BLaER1 treated with 17β-estradiol and CSF1 and Interleukin-3, amounts not matched to agents 10 nM and 100 nM (cell line): ENCODE results near the gene ROBO2.

ENCODE experiments used
- H3K27ac ChIP-seq, 11 experiments: shearing (Covaris generic); formaldehyde crosslinking; 2 replicates each; pipeline ENCODE4 v1.8.1; 2022
- H3K27me3 ChIP-seq, 11 experiments: shearing (Covaris generic); formaldehyde crosslinking; 2 replicates each; pipeline ENCODE4 v1.8.1; 2022
- H3K36me3 ChIP-seq, 11 experiments: shearing (Covaris generic); formaldehyde crosslinking; 2 replicates each; pipeline ENCODE4 v1.8.1; 2022
- H3K4me1 ChIP-seq, 10 experiments: shearing (Covaris generic); formaldehyde crosslinking; 2 replicates each; pipeline ENCODE4 v1.8.1; 2022
- H3K4me2 ChIP-seq, 11 experiments: shearing (Covaris generic); formaldehyde crosslinking; 2 replicates each; pipeline ENCODE4 v1.8.1; 2022
- H3K4me3 ChIP-seq, 10 experiments: shearing (Covaris generic); formaldehyde crosslinking; 2 replicates each; pipeline ENCODE4 v1.8.1; 2022
- H3K9ac ChIP-seq, 11 experiments: shearing (Covaris generic); formaldehyde crosslinking; 2 replicates each; pipeline ENCODE4 v1.8.1; 2022
- H3K9me3 ChIP-seq, 11 experiments: shearing (Covaris generic); formaldehyde crosslinking; replicated peaks in 1 of 11; 2 replicates each; pipeline ENCODE4 v1.8.1; 2022
- H4K20me1 ChIP-seq, 11 experiments: shearing (Covaris generic); formaldehyde crosslinking; 2 replicates each; pipeline ENCODE4 v1.8.1; 2022
- Cebpa-rat ChIP-seq, 11 experiments: shearing (Covaris generic); IDR thresholded peaks; 2 replicates each; pipeline ENCODE4 v1.8.1; 2022

The ROBO2 gene

DNA sequence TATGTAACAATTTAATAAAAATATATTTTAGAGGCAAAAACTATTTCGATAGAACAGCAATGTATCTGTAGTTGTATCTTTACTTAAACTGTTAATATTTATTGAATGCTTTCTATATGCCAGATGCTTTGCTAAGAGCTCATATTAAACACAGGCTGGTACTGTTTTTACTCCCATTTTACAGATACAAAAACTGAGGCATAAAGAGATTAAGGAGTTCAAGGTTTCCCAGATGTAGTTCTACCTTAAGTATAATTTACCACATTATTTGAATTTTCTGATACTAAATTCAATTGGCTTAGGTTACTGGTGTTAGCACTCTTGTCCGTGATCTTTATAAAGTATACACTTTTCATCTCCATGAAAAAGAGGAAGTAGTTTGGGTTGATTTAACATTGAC lies 149.8 kb downstream of the ROBO2 start:
- H3K4me2 ChIP-seq = peak overlapping the region in 2 of 11 experiments; percentile 15 to 52; a peak in 2 of 22 replicates
- H3K4me1 ChIP-seq = peaks cover 0 to 60% (median 0%) of the 10 kb centered on the region in 10 experiments; a peak in 7 of 20 replicates

DNA sequence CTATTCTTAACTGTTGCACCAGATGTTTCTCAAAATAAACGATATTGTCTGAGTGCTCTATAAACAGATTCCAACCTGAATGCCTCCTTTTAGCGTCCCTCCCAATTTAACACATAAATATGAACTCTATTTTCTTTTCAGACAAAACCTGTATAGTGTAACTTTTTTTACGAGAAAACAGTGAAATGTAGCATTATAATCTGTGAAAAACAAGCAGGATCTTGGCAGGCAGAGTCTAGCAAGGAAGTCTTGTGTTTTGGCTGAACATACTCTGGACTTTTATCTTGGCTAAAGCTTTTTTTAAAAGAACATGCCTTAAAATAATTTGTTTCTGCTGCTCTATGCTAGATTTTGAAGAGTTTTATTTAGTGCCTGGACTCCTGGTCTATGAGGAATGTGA lies 150.5 kb downstream of the ROBO2 start:
- no peak overlapping the region for H3K9ac ChIP-seq
- TF ChIP-seq Cebpa-rat (IDR thresholded peaks at IDR 0.05) = no peak
- H3K4me2 ChIP-seq = peak overlapping the region in 2 of 11 experiments; percentile 15 to 52; a peak in 2 of 22 replicates
- no peaks in the 10 kb centered on the region for H3K27me3 ChIP-seq
- H3K27ac ChIP-seq = no peak overlapping the region
- H3K36me3 ChIP-seq = no peaks in the 10 kb centered on the region
- no peak overlapping the region for H3K4me3 ChIP-seq
- H4K20me1 ChIP-seq = no peaks in the 10 kb centered on the region
- H3K4me1 ChIP-seq = peaks cover 0 to 54% (median 0%) of the 10 kb centered on the region in 10 experiments; a peak in 7 of 20 replicates
- no peaks in the 10 kb centered on the region; a peak in 1 of 22 replicates for H3K9me3 ChIP-seq

More for the DNA sequence above, 149.8 kb downstream of the ROBO2 start:
- TF ChIP-seq Cebpa-rat (IDR thresholded peaks at IDR 0.05) = no peak
- Histone ChIP-seq H4K20me1 (no peaks in the 10 kb centered on the region), H3K9me3 (no peaks in the 10 kb centered on the region; a peak in 1 of 22 replicates), H3K36me3 (no peaks in the 10 kb centered on the region), H3K27me3 (no peaks in the 10 kb centered on the region), H3K4me3 (no peak overlapping the region), H3K9ac (no peak overlapping the region), H3K27ac (no peak overlapping the region)

DNA sequence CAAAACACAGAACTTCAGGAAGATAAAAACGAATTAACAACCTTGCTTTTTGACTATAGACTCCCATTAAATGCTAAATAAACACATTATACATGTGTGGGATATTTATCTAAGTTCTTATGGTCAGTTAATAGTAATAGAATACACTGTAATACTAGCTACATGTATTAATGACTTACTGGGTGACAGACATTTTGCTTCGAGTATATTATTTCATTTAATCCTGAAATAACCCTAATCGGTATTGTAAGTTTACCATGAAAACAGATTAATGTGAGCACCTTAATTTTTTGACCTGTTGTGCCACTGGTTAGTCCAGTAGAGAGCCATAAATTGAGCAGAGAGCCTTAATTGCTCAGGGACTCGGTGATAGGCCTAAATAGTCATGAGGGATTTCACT lies 151.1 kb downstream of the ROBO2 start:
- Histone ChIP-seq H3K9me3 (no peaks in the 10 kb centered on the region; a peak in 1 of 22 replicates), H4K20me1 (no peaks in the 10 kb centered on the region), H3K36me3 (no peaks in the 10 kb centered on the region), H3K27ac (no peak overlapping the region), H3K27me3 (no peaks in the 10 kb centered on the region), H3K4me1 (peaks cover 0 to 49% (median 0%) of the 10 kb centered on the region in 10 experiments; a peak in 7 of 20 replicates), H3K4me3 (no peak overlapping the region), H3K9ac (no peak overlapping the region), H3K4me2 (no peak overlapping the region)
- no peak for TF ChIP-seq Cebpa-rat (IDR thresholded peaks at IDR 0.05)

DNA sequence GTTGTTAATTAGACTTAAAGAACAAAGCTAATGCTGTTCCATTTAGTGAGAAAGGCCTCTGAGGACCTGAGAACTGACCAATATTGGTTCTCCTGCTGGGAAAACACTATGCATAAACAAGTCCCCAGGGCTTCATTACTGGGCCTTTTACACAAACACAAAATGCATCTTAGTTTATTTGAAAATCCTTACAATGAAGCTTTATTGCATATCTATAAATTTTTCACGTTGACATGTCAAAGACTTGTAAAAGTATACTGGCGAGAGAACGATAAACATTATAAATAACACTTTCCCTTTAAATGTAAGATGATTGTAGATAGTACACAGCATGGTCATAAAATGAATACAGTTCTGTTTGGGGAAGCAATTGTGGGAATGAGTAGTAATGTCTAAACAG lies 151.7 kb downstream of the ROBO2 start:
- Histone ChIP-seq H3K27me3 (no peaks in the 10 kb centered on the region), H3K27ac (no peak overlapping the region), H4K20me1 (no peaks in the 10 kb centered on the region), H3K4me2 (no peak overlapping the region), H3K9ac (no peak overlapping the region), H3K36me3 (no peaks in the 10 kb centered on the region), H3K4me3 (no peak overlapping the region), H3K4me1 (peaks cover 0 to 44% (median 0%) of the 10 kb centered on the region in 10 experiments; a peak in 7 of 20 replicates), H3K9me3 (no peaks in the 10 kb centered on the region)
- no peak for TF ChIP-seq Cebpa-rat (IDR thresholded peaks at IDR 0.05)

DNA sequence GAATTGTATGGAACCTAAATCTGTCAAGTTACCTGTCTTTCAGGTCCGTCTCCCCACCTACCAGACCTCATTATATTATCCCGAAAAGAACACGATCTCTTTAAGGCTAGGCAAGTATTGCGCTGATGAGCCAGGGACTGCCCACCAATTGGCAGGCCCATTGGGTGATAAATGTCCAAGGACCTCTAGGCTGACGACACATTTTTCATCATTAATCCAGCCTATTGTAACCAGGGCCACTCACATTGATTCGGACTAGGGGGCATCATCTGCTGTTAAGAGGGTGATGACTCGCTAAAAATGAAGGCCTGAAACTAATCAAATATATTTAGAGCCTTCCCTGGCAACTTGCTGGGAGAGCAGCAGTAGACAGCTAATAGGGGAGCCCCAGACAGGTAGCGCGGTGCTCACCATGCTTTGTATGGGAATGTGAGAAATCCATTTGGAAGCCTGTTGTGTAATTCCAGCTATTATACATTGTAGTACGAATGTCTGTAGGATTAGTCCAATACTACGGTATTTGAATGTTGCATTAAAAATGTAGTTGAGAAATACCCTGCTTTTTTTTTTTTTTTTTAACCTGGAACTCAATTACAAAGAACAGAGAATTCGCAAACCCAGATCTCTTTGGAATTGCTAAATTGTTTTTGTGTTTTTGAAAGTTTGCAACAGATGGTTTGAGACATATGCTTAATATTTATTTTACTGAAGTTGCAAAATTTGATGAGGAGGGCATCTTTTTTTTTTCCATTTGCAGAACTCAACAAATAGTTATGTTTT lies 156.1 kb downstream of the ROBO2 start:
- no peak overlapping the region for H3K9ac ChIP-seq
- H3K4me1 ChIP-seq = peaks cover 0 to 15% (median 0%) of the 10 kb centered on the region in 10 experiments; a peak in 5 of 20 replicates
- H3K9me3 ChIP-seq = no peaks in the 10 kb centered on the region
- no peak for TF ChIP-seq Cebpa-rat (IDR thresholded peaks at IDR 0.05)
- no peaks in the 10 kb centered on the region for H4K20me1 ChIP-seq
- H3K4me3 ChIP-seq = no peak overlapping the region
- no peaks in the 10 kb centered on the region for H3K36me3 ChIP-seq
- H3K27me3 ChIP-seq = no peaks in the 10 kb centered on the region
- no peak overlapping the region for H3K4me2 ChIP-seq
- no peak overlapping the region for H3K27ac ChIP-seq

DNA sequence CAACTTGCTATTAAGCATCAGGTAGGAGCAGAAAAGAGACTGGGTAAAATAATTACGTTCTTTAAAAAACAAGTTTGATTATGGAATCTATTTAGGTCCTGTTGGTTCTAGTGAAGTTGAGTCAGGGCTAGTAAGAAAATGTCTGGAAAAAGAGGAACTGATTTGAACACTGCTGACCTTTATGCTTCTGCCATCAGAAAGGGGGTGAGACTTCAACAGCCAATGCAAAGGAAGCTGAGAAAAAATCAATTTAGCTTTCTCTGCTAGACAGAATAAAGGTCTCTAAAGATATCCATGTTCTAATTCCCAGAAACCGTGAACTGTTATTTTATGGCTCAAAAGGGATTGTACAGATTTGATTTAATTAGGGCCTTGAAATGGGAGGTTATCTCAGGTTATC lies 157.5 kb downstream of the ROBO2 start:
- Histone ChIP-seq H3K4me1 (peaks cover 0 to 10% (median 0%) of the 10 kb centered on the region in 10 experiments; a peak in 5 of 20 replicates), H3K9me3 (no peaks in the 10 kb centered on the region), H3K27ac (no peak overlapping the region), H3K4me2 (peak overlapping the region in 2 of 11 experiments; percentile 24 to 31; a peak in 2 of 22 replicates), H3K4me3 (no peak overlapping the region), H3K27me3 (no peaks in the 10 kb centered on the region), H4K20me1 (no peaks in the 10 kb centered on the region), H3K9ac (no peak overlapping the region), H3K36me3 (no peaks in the 10 kb centered on the region)
- no peak for TF ChIP-seq Cebpa-rat (IDR thresholded peaks at IDR 0.05)

DNA sequence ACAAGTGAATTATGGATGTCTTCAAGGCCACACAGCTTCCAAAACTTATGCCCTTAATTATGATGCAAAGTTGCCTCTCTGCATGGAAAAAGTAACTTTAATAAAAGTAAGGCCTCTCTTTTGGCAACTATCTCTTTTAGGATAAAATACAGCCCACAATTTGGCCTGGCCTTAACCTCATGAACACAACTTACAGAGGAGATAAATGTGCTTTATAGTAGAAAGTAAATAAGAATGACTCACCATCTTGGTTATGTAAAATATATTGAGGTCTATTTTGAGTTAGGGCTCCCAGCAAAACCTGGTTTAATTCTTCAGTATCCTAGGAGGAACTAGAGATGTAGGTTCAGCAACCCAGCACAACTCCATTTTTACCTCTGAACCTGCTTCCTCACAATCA lies 164.0 kb downstream of the ROBO2 start:
- Histone ChIP-seq H3K4me2 (no peak overlapping the region), H3K4me3 (no peak overlapping the region), H3K9me3 (no peaks in the 10 kb centered on the region), H3K4me1 (no peaks in the 10 kb centered on the region), H4K20me1 (no peaks in the 10 kb centered on the region), H3K27ac (no peak overlapping the region), H3K36me3 (no peaks in the 10 kb centered on the region), H3K27me3 (no peaks in the 10 kb centered on the region), H3K9ac (no peak overlapping the region)
- TF ChIP-seq Cebpa-rat (IDR thresholded peaks at IDR 0.05) = no peak

DNA sequence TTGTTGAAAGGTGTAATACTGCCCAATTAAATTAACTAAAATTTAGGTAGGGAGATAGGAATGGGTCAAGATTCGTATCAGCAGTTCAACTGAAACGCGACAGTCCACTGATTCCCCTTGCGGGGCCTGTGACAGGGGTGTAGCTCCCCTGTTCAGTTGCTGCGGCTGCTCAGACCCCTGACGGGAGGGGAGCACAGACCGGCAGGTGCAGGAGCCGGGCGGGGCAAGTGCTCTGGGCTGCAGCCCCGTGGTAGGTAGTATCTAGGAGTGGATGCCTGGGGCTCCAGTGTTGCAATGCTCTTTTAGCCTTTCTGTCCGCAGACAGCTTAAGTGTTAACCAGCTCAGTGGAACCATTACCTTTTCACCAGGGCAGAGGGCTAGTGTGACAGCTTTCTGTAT lies 164.9 kb downstream of the ROBO2 start:
- H3K9ac ChIP-seq = no peak overlapping the region
- H3K27ac ChIP-seq = no peak overlapping the region
- no peaks in the 10 kb centered on the region for H3K4me1 ChIP-seq
- H3K36me3 ChIP-seq = no peaks in the 10 kb centered on the region
- TF ChIP-seq Cebpa-rat (IDR thresholded peaks at IDR 0.05) = no peak
- H3K27me3 ChIP-seq = no peaks in the 10 kb centered on the region
- H3K4me3 ChIP-seq = no peak overlapping the region
- H4K20me1 ChIP-seq = no peaks in the 10 kb centered on the region
- H3K9me3 ChIP-seq = no peaks in the 10 kb centered on the region
- H3K4me2 ChIP-seq = no peak overlapping the region

DNA sequence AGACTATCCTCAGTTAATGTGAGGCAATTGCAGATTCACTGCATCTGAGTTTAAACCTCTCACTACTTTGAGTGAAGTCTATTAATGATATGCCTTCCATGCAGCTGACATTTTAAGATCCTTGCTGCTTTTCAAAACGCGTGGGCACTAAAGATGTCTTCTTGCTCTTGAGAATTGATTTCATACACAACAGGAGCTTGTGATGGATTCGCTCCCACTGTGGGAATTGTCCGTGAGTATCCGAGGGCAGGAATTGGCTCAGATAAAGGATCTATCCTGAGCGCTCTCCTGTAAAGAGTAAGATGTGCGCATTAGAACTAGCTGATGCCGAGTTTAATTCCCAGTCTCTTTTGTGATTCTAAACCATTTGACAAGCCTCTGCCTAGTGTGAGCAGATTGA lies 167.9 kb downstream of the ROBO2 start:
- H3K27me3 ChIP-seq = no peaks in the 10 kb centered on the region
- H4K20me1 ChIP-seq = no peaks in the 10 kb centered on the region
- H3K9ac ChIP-seq = no peak overlapping the region
- H3K4me2 ChIP-seq = no peak overlapping the region
- H3K4me1 ChIP-seq = no peaks in the 10 kb centered on the region
- no peaks in the 10 kb centered on the region for H3K9me3 ChIP-seq
- no peak overlapping the region for H3K27ac ChIP-seq
- no peaks in the 10 kb centered on the region for H3K36me3 ChIP-seq
- TF ChIP-seq Cebpa-rat (IDR thresholded peaks at IDR 0.05) = no peak
- no peak overlapping the region for H3K4me3 ChIP-seq

DNA sequence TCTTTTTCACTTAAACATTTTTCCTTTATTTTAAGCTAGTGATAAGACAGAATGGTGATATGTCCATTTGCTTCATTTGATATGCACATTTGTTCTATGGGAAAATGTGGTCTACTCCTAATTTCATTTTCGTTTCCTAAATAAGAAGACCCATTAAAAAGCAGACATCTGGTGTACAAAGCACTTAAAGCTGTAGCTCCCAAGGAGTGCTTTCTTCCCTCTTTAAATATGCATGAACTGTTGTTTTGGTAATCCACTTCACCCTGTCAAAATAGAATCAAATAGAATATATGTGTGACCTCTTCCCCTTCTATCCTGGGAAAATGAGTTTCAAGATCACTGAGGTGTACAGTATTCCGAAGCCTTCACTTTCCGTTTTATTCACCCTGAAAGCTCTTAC lies 182.8 kb downstream of the ROBO2 start:
- no peak overlapping the region for H3K9ac ChIP-seq
- no peak for TF ChIP-seq Cebpa-rat (IDR thresholded peaks at IDR 0.05)
- no peak overlapping the region for H3K4me3 ChIP-seq
- H3K27me3 ChIP-seq = no peaks in the 10 kb centered on the region
- no peak overlapping the region for H3K27ac ChIP-seq
- H3K4me1 ChIP-seq = no peaks in the 10 kb centered on the region
- no peaks in the 10 kb centered on the region for H3K9me3 ChIP-seq
- no peaks in the 10 kb centered on the region for H4K20me1 ChIP-seq
- no peaks in the 10 kb centered on the region for H3K36me3 ChIP-seq
- H3K4me2 ChIP-seq = no peak overlapping the region
